HG03432 (cell line): ENCODE measurements around the gene GNAI1.

ENCODE experiments used
- ATAC-seq: cut with Tn5 transposase; IDR thresholded peaks from one replicate; pipeline ENCODE4 v1.9.1; 2021; ENCODE audit warnings: mild to moderate bottlenecking, moderate library complexity; ENCODE audit not compliant: unreplicated experiment

GNAI1 gene

DNA sequence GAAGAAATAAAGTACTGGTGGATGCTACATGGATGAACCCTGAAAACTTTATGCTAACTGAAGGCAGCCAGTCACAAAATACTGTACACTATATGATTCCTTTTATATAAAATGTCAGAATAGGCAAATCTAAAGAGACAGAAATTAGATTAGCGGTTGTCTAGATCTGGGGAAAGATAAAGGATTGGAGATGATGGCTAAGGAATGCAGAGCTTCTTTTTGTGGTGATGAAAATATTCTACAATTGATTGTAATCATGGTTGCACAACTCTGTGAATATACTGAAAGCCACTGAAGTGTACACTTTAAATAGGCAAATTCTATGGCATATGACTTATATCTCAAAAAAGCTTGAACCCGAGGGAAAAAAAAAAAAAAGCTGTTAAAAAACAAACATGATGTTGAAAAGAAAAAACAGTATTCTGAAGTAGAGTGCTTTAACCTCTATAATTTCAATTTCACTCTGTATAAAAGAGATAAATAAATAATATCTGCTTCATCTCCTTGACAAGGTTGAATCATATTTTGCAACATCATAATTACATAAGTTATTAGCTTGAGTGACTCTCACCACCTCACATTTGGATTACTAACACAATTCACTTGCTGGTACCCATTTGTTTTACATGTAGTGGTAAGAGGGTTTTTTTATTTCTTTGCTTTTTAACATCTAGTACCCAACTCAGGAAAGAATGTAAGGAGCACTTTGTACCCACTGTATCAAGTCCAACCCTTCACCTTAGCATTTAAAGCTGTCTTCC is 2.8 kb upstream of the GNAI1 start:
- no peak for ATAC-seq

DNA sequence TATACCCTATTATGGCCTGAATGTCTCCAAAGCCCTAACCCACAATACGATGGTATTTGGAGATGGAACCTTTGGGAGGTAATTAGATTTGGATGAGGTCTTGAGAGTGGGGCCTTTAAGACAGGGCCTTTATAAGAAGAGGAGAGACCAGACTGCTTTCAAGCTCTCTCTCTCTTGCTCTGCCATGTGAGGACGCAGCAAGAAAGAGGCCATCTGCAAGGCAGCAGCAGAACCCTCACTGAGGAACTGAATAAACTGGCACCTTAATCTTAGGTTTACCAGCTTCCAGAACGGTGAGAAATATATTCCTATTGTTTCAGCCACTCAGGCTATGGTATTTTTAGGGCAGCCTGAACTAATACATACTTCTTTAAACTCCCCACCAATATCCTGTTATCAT is 2.0 kb upstream of the GNAI1 start:
- ATAC-seq = no peak

DNA sequence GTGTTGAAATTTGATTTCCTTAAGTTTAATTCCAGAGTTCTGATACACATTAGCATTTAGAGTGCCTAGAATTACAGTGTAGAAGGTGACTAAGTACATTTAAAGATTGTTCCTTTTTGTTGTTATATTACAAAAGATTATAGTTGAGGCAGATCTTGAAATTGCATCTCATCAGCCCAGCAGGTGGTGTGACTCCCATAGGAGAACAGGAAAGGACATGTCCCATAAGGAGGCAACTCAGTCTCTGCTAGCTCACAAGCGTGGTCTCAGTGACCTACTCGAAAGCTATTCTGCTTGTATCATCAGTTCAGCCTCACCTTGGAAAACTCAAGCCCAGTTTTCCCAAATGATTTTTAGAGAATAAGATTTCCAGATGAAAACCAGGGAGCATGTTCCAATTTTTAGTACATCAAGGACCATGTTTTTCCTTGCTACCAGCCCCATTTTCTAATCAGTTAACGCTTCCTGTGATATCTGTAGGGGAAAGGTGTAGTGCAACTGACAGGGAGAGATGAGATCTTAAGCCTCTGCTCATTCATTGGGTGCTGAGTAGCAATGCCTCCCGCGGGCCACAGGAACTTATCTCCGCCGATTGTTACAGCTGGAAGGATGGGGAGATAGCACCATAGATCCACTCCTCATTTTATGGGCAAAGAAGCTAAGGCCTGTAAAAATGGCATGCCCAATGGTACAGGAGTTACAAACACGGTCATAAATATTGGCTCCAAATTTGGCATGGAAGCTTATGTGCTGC is 1.1 kb upstream of the GNAI1 start:
- ATAC-seq = no peak

DNA sequence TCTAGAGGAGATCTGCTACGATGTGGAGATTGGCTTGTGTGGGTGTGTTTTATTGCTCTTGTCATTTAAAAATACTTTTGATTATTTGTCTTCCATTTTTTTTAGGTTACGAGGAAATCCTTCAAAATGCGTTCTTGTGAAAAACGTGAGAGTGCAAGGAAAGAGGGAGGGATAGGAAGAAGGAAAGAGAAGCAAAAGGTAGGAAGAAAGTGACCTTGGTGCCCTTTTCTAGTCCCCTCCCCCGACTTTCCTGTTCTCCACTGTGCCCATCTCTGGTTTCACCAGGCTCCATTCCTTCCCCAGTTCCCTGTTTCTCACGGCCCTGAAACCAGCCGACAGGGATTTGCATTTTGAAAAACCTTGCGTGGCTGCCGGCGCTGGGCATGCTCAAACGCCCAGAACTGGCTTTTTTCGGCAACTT is 506 bp upstream of the GNAI1 start:
- ATAC-seq = no peak

DNA sequence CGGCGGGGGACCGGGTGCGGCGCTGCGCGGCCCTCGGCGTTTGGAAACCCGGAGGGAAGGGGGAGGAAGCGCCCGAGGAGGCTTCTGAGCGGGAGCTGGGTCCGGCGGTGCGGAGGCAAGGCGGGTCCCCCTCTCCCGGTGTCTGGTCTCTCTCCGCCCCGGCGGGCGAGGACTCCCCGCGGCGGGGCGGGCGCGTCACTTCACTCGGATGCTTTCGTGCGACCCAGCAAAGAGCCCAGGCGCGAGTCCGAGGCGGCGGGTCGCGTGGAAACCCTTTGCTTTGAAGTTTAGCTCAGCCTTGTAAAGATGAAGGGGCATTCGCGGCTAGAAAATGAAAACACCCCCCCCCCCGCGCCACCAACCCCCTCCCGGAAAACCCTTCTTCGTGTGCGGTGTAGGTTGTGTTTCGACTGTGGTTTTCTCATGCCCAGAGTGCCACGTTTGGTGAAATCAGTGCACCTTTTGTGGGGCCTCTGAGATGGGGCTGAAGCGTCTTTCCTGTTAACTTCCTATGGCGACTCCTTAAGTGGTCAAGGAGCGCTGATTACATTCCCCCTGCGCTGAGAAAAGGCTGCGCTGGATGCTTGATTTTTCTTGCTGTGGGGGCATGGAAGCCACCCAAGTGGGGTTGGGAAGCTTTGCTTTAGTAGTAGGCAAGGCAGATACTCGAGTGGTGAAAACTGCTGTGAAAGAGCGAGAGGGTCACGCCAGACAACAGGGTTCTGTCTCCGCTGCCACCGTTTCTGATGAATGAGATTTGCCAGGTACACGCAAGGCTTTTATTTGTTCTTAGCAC is 876 bp downstream of the GNAI1 start:
- peak; percentile 31 for ATAC-seq

DNA sequence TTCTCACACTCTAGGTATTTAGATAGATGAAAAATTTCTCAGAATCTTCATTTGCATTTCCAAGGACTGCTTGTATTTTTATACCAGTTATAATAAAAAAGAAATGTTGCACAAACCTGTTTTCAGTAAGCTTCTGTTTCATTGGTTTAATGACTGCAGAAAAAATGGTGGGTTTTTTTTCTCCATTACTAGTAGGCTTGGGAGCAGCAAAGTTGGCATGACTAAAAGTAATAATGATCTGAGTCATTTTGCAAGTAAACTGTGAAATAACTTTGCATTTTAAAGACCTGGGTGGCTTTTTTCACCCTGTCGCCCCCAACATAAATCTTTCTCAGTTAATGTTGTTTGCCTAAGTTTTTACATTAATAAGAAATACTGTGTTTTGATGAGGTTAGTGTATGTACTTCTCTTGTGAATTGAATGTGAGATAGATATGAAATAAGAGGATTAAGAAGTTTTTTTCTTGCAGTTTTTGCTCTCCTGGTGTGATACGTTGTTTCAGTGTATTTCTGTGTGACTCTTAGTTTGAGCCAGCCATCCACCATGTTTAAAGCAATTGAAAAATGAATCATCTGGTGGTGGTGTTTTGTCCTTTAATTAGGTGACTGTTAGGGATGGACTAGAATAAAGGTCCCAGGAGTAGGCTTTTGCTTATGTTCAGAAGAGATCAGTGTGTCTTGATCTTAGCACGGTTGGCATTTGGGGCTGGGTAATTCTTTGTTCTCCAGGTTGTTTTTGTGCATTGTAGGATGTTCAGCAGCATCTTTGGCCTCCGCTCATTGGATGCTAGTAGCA is 1.8 kb downstream of the GNAI1 start:
- peak; percentile 54 for ATAC-seq

DNA sequence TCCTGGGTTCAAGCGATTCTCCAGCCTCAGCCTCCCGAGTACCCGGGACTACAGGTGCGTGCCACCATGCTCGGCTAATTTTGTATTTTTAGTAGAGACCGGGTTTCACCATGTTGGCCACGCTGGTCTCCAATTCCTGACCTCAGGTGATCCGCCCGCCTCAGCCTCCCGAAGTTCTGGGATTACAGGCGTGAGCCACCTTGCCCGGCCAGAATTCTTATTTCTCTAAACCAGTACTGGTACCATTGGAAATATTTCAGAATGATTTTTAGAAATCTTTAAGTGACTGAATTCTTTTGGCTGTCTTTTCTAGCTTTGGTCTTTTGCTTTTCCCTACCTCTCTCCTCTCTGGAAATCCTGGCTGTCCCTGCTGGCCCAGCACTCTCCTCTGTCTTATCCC is 2.8 kb downstream of the GNAI1 start:
- no peak for ATAC-seq

DNA sequence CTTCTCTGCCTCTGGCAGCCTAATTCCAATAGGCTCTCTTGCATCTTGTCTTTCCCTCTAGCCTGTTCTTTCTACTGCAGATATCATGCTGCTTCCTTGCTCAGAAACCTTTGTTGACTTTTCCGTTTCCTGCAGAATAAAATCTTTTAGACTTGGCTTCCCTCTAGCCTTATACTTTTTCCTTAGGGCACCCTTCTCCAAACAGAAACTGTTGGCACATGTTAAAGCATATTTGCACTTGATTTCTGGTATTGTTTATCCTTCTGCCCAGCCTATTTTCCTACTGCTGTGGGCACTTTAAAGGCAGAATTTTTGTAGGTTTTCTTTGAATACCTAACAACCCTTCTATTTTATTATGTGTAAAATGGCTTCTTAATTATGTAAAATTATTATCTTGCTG is 4.6 kb downstream of the GNAI1 start:
- ATAC-seq = no peak

DNA sequence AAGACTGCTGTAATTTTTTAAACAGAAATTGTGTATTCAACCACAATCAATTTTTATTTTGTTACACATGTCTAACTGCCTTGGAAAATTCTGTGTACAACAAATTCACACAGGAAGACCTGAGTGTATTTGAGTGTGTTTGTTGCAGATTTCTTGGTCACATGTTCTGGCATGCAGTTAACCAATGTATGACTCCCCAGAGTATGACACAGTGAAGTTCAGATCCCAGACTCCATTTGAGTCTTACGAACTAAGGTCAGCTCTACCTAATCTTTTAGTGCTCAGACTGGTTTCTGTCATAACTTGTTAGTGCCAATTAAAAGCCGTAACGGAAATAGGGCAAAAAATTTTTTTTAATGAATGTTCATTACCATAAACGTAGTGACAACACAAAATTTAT is 5.8 kb downstream of the GNAI1 start:
- ATAC-seq = no peak

DNA sequence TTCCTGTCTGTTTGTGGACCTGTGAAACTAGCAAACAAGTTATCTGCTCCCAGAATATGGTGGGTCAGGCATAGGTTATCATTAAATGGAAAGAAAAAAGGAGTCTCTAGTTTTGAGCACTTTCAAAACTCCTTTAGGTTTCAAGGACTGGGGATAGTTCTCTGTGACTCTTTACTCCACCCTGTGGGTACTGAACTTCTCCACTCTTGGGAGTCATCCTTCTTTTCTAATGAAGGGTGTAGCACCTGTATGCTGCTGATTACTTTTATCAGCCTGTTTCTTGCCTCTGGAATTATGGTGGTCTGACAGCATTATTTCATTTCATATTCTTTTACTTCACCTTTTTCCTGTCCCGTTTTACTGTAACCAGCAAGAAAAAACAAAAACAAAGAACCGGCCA is 6.7 kb downstream of the GNAI1 start:
- ATAC-seq = no peak

DNA sequence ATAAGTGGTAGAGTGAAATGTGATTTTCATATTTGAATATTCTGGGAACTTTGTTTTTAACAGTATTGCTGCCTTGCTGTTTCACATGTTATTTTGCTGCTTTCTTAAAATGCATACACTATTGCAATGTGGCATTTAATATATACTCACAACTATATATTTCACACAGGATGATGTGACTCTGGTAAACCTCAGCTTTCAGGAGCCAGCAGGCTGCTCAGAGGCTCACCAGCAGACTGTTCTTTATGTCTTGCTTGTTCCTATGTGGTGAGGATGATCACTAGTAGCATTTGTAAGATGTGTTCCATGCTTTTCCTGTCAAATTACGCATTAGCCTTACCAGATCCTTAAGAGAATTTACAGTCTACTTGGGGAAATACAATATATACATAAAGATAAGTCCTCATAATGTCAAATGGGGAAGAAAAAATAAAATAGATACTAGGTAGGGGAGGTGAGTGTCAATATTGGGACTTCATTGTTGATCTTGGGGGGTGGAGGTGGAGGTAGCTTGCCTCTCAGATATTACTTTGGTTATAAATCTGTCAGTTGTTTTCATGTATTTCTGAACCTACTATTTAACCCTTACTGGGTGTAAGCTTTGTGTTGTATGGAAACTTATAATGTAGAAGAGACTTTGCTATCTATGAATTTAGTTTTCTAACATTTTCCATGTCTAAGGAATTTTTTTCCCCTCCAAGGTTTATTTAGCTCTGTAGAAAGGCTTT is 8.4 kb downstream of the GNAI1 start:
- ATAC-seq = no peak

DNA sequence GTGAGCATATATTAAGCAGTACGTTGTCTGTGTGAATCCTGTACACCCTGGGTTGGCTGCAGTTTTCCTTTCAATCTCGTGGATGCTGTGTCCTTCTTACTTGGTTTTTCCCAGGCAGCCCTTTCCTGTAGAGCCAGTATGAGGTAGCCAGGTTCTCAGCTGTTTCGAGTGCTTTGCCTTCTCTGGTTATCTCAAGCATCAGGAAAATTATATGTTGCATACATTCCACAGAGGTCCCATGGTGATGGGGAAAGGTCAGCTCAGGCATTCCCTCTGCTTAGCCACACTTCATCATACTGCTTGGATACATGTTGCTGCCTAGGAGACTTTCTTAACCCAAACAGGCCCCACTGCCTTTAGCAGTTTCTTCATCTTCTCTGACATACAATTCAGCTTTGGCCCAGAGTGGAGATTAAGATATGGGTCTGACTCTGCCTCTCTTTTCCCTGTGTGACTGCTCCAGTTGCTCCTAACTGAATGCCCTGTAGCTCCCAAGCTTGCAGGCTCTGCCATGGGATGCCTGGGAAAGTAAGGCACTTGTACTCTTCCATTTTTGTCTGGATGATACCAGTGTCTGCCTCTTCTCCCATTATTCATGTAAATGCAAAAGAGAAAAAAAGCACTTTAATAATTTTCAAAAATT is 11.3 kb downstream of the GNAI1 start:
- no peak for ATAC-seq

DNA sequence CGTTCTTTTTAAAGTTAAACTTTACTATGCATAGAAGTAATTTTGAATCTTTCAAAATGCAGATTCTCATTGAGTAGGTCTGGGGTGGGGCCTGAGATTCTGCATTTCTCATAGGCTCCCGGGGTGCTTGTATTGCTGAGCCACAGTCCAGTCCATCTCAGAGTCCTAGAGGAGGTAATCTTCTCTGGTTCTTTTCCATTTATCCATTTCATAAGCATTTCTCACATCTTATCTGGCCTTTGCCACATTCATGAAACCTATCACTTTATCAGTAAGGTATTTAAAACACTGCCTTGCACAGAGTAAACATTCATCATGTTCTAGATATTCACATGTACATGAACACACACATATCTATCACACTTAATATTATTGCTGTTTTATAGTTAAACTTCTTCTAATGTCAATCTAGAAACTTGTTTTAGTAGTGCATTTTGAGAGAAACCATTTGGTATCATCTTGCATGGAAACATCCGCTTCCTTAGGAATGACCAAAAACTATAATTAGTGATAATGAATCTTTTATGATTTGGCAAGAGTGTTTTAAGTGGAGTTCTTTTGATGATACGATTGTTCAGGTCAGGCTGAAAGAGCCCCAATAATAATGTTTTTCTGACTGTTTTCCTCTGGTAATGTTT is 12.0 kb downstream of the GNAI1 start:
- no peak for ATAC-seq

DNA sequence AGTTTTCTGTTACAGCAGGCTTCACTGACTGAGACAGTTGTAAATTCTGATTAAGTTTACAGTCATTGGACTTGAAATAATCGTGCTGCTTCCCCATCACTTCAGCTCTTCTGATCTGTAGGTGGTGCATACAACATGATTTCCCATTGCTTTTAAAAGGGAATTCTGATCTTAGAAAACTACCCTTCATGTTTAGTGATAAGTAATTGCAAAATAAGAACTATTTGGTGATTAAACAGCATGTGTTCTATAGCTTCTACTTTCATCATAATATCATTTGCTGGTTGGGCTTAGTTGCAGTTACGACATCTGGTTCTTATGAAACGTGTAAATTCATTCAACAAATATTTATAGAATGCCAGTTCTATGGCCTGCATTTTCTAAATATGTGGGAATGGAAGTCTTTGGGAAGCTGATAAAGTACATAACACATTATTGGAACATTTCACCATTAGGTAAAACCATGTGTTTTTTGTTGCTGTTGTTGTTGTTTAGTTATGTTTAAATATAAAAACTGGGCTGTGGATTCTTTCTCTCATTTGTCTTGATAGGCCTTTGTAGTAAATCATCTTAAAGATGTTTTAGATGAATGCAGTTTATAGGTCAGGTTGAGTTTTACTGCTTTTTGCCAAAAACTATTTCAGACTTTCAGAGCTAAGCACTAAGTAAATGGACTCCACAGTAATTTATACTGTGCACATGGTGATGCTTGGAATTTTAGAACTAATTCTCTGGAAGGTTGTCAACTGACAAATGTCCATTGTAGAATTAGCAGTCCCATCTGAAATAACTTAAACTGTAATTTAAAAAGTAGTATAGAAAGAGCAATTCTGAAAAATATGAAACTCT is 13.1 kb downstream of the GNAI1 start:
- no peak for ATAC-seq

DNA sequence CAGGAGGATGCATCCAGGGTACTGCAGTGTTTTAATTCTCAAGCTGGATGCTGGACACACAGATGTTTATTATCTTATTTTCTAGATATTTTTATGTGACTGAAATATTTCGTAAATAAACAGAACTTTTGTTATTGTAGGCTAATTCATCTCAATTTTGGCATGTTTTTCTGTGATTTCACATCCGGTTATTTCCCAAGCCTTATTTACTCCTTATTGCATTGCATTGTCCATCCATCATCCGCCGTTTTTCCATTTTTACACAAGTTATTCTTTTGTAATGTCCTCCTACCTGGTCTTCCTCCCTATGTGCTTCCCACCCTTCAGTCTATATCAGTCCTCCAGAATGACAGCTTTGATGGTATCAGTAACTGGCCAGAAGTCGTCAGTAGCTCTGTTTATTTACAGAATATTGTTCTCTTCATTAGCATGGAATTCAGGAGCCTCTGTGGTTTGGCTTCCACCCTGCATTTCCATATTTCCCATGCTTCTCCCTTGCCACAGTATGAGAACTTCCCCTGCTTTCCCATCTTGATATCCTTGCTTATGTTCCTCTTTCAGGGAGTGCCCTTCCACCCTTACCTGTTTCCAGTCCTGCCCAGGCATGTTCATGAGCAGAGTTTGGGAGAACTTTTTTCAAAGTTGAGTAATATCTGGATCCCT is 16.1 kb downstream of the GNAI1 start:
- peak; percentile 22 for ATAC-seq

DNA sequence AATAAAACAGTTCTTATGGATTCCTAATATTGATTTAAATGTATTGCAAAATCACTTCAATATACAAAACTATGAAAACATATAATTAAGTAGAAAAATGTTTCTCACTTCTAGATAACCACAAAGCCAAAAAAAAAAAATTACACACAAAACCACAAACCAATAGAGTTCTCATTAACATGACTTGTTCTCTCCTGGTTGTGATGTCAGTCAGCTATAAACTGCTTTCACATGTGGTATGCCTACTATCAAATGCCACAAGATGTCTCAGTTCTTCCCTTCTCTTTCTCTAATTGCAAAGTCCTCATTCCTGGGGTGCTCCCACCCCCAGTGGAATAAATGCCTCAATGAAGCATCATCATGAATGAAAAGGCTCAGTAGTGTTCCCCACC is 16.6 kb downstream of the GNAI1 start:
- peak; percentile 80 for ATAC-seq

DNA sequence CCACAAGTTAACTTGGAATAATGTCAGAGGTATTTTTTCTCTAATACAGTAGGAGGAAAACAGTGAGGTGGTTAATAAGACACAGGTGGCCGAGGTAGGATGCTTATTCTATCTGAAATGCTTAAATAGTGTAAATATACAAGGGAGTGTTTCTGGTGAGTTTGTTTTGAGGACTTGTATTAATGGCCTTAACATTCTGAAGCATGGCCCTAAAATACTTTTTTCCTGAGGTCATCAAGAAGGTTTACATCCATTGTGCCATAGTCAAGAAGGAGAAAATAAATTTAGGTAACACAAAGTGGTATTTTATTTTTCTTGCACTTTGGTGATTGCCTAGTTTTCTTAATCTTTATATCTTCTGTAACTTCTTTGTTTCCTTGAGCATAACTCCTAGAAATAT is 18.8 kb downstream of the GNAI1 start:
- ATAC-seq = no peak
